GM12872 (cell line): ENCODE measurements around the gene NEDD9.
A peak's percentile ranks its signal among the peaks of the same experiment; 100 is the strongest.

Experiments used
- CTCF ChIP-seq: IDR thresholded peaks from 3 replicates; pipeline ENCODE4 v1.5.1; 2011; ENCODE audit warnings: low read depth, mild to moderate bottlenecking, low read length, moderate library complexity; ENCODE audit not compliant: insufficient read depth

Gene NEDD9

GRCh38 chr6:11179088-11179418 is 53.4 kb downstream of the NEDD9 start:
- no peak for TF ChIP-seq CTCF

GRCh38 chr6:11177271-11177670 is 55.2 kb downstream of the NEDD9 start:
- TF ChIP-seq CTCF: no peak

- no peak for TF ChIP-seq CTCF
Measured at GRCh38 chr6:11174242-11174611, 58.2 kb downstream of the NEDD9 start.

GRCh38 chr6:11172501-11173327 is 59.8 kb downstream of the NEDD9 start:
- TF ChIP-seq CTCF: peak; percentile 88

- no peak for TF ChIP-seq CTCF
Measured at GRCh38 chr6:11171952-11172351, 60.5 kb downstream of the NEDD9 start.

GRCh38 chr6:11168091-11168635 is 64.3 kb downstream of the NEDD9 start:
- TF ChIP-seq CTCF: no peak

- TF ChIP-seq CTCF: no peak
Measured at GRCh38 chr6:11166948-11167347, 65.5 kb downstream of the NEDD9 start.
